Fibroblast of lung (primary cell): Measurements from ENCODE around the gene CAMK1D.

Experiments
- EZH2 ChIP-seq: IDR thresholded peaks from 2 replicates; pipeline ENCODE4 v1.5.1; 2012; ENCODE audit warnings: low read length, control low read depth, mild to moderate bottlenecking; ENCODE audit errors: missing control alignments
- TF ChIP-seq, protein P1 (sequence below), 2 donors: IDR thresholded peaks in 1 of 2; conservative IDR thresholded peaks in 1 of 2; 1 replicate in 1 of 2; 2 replicates in 1 of 2; pipeline ENCODE4 v1.5.1; 2011 to 2012; ENCODE audit warnings: low read length in 2 of 2, control low read depth in 1 of 2, inconsistent platforms in 1 of 2, low read depth in 1 of 2, mild to moderate bottlenecking in 1 of 2

DNA sequence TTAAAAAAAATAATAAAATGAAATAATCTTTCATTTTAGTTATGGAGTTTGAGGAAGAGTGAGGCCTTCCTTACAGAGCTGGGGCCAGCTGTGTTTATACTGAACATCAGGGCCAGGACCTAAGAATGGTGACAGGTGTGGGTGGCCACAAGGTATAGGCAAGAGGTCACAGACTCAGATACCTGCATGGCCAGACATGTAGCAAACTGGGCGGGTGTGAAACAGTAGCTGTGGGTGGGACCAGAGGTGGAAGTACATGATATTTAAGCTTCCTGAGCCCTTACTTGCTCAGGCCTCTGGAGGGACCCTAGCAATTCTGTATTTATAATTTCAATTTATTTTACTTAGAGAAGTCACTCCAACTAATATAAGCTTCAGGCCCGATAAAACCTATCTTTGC lies 27.7 kb upstream of the CAMK1D start:
- TF ChIP-seq, protein P1, sequence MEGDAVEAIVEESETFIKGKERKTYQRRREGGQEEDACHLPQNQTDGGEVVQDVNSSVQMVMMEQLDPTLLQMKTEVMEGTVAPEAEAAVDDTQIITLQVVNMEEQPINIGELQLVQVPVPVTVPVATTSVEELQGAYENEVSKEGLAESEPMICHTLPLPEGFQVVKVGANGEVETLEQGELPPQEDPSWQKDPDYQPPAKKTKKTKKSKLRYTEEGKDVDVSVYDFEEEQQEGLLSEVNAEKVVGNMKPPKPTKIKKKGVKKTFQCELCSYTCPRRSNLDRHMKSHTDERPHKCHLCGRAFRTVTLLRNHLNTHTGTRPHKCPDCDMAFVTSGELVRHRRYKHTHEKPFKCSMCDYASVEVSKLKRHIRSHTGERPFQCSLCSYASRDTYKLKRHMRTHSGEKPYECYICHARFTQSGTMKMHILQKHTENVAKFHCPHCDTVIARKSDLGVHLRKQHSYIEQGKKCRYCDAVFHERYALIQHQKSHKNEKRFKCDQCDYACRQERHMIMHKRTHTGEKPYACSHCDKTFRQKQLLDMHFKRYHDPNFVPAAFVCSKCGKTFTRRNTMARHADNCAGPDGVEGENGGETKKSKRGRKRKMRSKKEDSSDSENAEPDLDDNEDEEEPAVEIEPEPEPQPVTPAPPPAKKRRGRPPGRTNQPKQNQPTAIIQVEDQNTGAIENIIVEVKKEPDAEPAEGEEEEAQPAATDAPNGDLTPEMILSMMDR (conservative IDR thresholded peaks at IDR 0.05 in 1 of 2, IDR thresholded peaks at IDR 0.05 in 1 of 2; ENCODE audit: low read depth in 1 of 2, low read length in 2 of 2), result no peak
- no peak for TF ChIP-seq EZH2
